Endodermal cell (in vitro differentiated cells): Measurements from ENCODE around the gene NACC2. TPM values are rescaled to one million over a fixed set of nuclear protein-coding genes. Genes with fewer than 3 reads are reported as not detected.
A peak's percentile ranks its signal among the peaks of the same experiment; 100 is the strongest.
"Not testable (repeated sequence)": the region's sequence is repeated elsewhere in the genome, so short reads cannot be mapped to it uniquely, and the experiment has no call there.

Source experiments
- DNase-seq: peaks from one replicate; pipeline ENCODE4 v3.0.0-alpha.2; 2017
- H3K27ac ChIP-seq: 2 replicates; pipeline ENCODE4 v1.5.1; 2013; ENCODE audit warnings: mild to moderate bottlenecking, low read depth, low read length, moderate library complexity
- H3K27me3 ChIP-seq: 2 replicates; pipeline ENCODE4 v1.6.1; 2013; ENCODE audit warnings: mild to moderate bottlenecking, low read length, moderate library complexity; ENCODE audit not compliant: insufficient read depth, control insufficient read depth, poor library complexity, severe bottlenecking
- H3K36me3 ChIP-seq: 2 replicates; pipeline ENCODE4 v1.7.0; 2013; ENCODE audit warnings: mild to moderate bottlenecking, low read length, moderate library complexity; ENCODE audit not compliant: control insufficient read depth, insufficient read depth
- H3K4me1 ChIP-seq: one replicate; pipeline ENCODE4 v1.7.0; 2013; ENCODE audit warnings: low read length; ENCODE audit not compliant: control insufficient read depth, insufficient read depth
- H3K4me3 ChIP-seq: 2 replicates; pipeline ENCODE4 v1.5.1; 2013; ENCODE audit warnings: mild to moderate bottlenecking, low read length, moderate library complexity
- H3K9ac ChIP-seq: 2 replicates; pipeline ENCODE4 v1.6.1; 2013; ENCODE audit warnings: mild to moderate bottlenecking, low read length, moderate library complexity; ENCODE audit not compliant: poor library complexity, severe bottlenecking; ENCODE audit errors: extremely low read depth
- H3K9me3 ChIP-seq: 2 replicates; pipeline ENCODE4 v1.6.1; 2013; ENCODE audit warnings: mild to moderate bottlenecking, low read length, moderate library complexity; ENCODE audit not compliant: control insufficient read depth
- H3K27ac Mint-ChIP-seq: 2 replicates; pipeline ENCODE4 v1.8.0; 2020; ENCODE audit warnings: mixed read lengths
- H3K27me3 Mint-ChIP-seq: 2 replicates; pipeline ENCODE4 v1.8.0; 2021; ENCODE audit warnings: mild to moderate bottlenecking, mixed read lengths; ENCODE audit not compliant: insufficient read depth
- H3K36me3 Mint-ChIP-seq: 2 replicates; pipeline ENCODE4 v1.8.0; 2020; ENCODE audit warnings: low read depth, mixed read lengths
- H3K4me1 Mint-ChIP-seq: 2 replicates; pipeline ENCODE4 v1.8.0; 2020; ENCODE audit warnings: mixed read lengths
- H3K4me3 Mint-ChIP-seq: 2 replicates; pipeline ENCODE4 v1.8.0; 2020; ENCODE audit warnings: mild to moderate bottlenecking, moderate library complexity, mixed read lengths
- H3K9me3 Mint-ChIP-seq: 2 replicates; pipeline ENCODE4 v1.8.0; 2020; ENCODE audit warnings: mild to moderate bottlenecking, mixed read lengths
- WGBS, 2 experiments: methylation state at CpG; one replicate each; pipeline versions ENCODE4 v1.1.5 to v1.1.7; 2013; ENCODE audit warnings: missing lambda C conversion rate in 2 of 2, mixed read lengths in 1 of 2; ENCODE audit not compliant: insufficient coverage in 1 of 2, insufficient read length in 1 of 2; 5-methylcytosine and 5-hydroxymethylcytosine counted together
- total RNA-seq, 2 donors: library from RNA; stranded (reverse); fragmentation: NEBNext Ultra II Directional in 1 of 2; extraction: Animal tissue kit (Norgen Biotek cat#: 25700) in 1 of 2; gene quantifications; 2 replicates in 1 of 2; 3 replicates in 1 of 2; pipeline ENCODE4 v1.2.1, GENCODE V29; 2021
- TF ChIP-seq, protein P1 (sequence below): fragments of 200-600 bp; sonication (generic); conservative IDR thresholded peaks from 2 replicates; pipeline ENCODE4 v1.5.0; 2021; ENCODE audit warnings: antibody characterized with exemption, mild to moderate bottlenecking

The NACC2 gene
- total RNA-seq, 2 donors from 2014 or later, result 12.4 to 16.7 TPM

DNA sequence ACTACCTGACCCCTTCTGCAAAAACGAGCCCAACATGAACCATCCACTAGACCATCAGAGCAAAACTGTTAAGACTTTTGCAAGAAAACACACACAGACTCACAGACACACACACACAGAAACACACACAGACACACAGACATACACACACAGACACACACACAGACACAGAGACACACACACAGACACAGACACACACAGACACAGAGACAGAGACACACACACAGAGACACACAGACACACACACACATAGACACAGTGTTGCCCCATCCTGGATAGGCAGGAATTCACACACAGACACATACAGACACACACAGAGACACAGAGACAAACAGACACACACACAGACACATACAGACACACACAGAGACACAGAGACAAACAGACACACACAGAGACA is 52.5 kb downstream of the NACC2 start:
- Mint-ChIP-seq H3K4me1 (no peaks in the 10 kb centered on the region), H3K27ac (no peak overlapping the region), H3K9me3 (peaks cover 16% of the 10 kb centered on the region), H3K27me3 (no peaks in the 10 kb centered on the region), H3K36me3 (peaks cover 25% of the 10 kb centered on the region), H3K4me3 (no peak overlapping the region)
- H3K27ac ChIP-seq, result no peak overlapping the region
- peaks cover 19% of the 10 kb centered on the region for H3K9me3 ChIP-seq
- no peak overlapping the region for H3K4me3 ChIP-seq
- no peaks in the 10 kb centered on the region for H3K4me1 ChIP-seq
- DNase-seq, result peak; percentile 15
- 92% methylated on average over 1 of the region's 1 CpG; no CpG with 5 or more reads in 1 of the 2 experiments for WGBS, 2 experiments
- peaks cover 4% of the 10 kb centered on the region for H3K36me3 ChIP-seq
- H3K9ac ChIP-seq, result no peak overlapping the region
- H3K27me3 ChIP-seq, result no peaks in the 10 kb centered on the region
- TF ChIP-seq, protein P1, sequence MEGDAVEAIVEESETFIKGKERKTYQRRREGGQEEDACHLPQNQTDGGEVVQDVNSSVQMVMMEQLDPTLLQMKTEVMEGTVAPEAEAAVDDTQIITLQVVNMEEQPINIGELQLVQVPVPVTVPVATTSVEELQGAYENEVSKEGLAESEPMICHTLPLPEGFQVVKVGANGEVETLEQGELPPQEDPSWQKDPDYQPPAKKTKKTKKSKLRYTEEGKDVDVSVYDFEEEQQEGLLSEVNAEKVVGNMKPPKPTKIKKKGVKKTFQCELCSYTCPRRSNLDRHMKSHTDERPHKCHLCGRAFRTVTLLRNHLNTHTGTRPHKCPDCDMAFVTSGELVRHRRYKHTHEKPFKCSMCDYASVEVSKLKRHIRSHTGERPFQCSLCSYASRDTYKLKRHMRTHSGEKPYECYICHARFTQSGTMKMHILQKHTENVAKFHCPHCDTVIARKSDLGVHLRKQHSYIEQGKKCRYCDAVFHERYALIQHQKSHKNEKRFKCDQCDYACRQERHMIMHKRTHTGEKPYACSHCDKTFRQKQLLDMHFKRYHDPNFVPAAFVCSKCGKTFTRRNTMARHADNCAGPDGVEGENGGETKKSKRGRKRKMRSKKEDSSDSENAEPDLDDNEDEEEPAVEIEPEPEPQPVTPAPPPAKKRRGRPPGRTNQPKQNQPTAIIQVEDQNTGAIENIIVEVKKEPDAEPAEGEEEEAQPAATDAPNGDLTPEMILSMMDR, result no peak

DNA sequence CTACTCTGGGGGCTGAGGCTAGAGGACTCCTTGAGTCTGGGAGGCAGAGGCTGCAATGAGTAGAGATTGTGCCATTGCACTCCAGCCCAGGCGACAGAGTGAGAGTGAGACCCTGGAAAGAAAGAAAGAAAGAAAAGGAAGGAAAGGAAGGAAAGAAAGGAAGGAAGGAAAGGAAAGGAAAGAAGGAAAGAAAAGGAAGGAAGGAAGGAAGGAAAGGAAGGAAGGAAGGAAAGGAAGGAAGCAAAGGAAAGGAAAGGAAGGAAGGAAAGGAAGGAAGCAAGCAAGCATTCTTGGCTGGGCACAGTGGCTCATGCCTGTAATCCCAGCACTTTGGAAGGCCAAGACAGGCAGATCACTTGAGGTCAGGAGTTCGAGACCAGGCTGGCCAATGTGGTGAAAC is 54.2 kb downstream of the NACC2 start:
- H3K36me3 Mint-ChIP-seq, result peaks cover 26% of the 10 kb centered on the region
- H3K27ac ChIP-seq, H3K4me1 ChIP-seq, H3K4me1 Mint-ChIP-seq, H3K36me3 ChIP-seq, H3K4me3 ChIP-seq, H3K27ac Mint-ChIP-seq, H3K27me3 Mint-ChIP-seq, H3K9ac ChIP-seq, H3K27me3 ChIP-seq, DNase-seq, H3K4me3 Mint-ChIP-seq: not testable (repeated sequence)
- 86 to 90% methylated on average over 1 to 2 of the region's 2 CpGs for WGBS, 2 experiments
- H3K9me3 ChIP-seq, result peaks cover 31% of the 10 kb centered on the region
- H3K9me3 Mint-ChIP-seq, result peaks cover 24% of the 10 kb centered on the region

GRCh38 chr9:136039488-136039887 is 55.6 kb downstream of the NACC2 start:
- 95 to 100% methylated on average over 2 of the region's 2 CpGs for WGBS, 2 experiments
- no peak overlapping the region for H3K27ac ChIP-seq
- no peak overlapping the region for H3K4me3 Mint-ChIP-seq
- TF ChIP-seq, protein P1, result no peak
- peaks cover 26% of the 10 kb centered on the region for H3K36me3 Mint-ChIP-seq
- no peaks in the 10 kb centered on the region for H3K4me1 Mint-ChIP-seq
- H3K36me3 ChIP-seq, result peaks cover 8% of the 10 kb centered on the region
- no peak overlapping the region for H3K9ac ChIP-seq
- H3K4me3 ChIP-seq, result no peak overlapping the region
- H3K27me3 ChIP-seq, result no peaks in the 10 kb centered on the region
- peaks cover 31% of the 10 kb centered on the region for H3K9me3 ChIP-seq
- H3K9me3 Mint-ChIP-seq, result peaks cover 24% of the 10 kb centered on the region
- no peak overlapping the region for H3K27ac Mint-ChIP-seq
- no peaks in the 10 kb centered on the region for H3K4me1 ChIP-seq
- no peaks in the 10 kb centered on the region for H3K27me3 Mint-ChIP-seq
- DNase-seq, result no peak

- H3K4me3 Mint-ChIP-seq, result no peak overlapping the region
- no peak overlapping the region for H3K27ac Mint-ChIP-seq
- 93% methylated on average over 2 of the region's 2 CpGs; no CpG with 5 or more reads in 1 of the 2 experiments for WGBS, 2 experiments
- Histone ChIP-seq H3K36me3 (peaks cover 8% of the 10 kb centered on the region), H3K4me1 (no peaks in the 10 kb centered on the region), H3K9ac (no peak overlapping the region), H3K4me3 (no peak overlapping the region), H3K27me3 (no peaks in the 10 kb centered on the region), H3K9me3 (peaks cover 31% of the 10 kb centered on the region), H3K27ac (no peak overlapping the region)
- peaks cover 30% of the 10 kb centered on the region for H3K36me3 Mint-ChIP-seq
- H3K4me1 Mint-ChIP-seq, result no peaks in the 10 kb centered on the region
- TF ChIP-seq, protein P1, result no peak
- H3K9me3 Mint-ChIP-seq, result peaks cover 24% of the 10 kb centered on the region
- DNase-seq, result no peak
- no peaks in the 10 kb centered on the region for H3K27me3 Mint-ChIP-seq
Measured at GRCh38 chr9:136036848-136037247, 58.2 kb downstream of the NACC2 start.
